Regular cardiac myocyte (primary cell): ENCODE measurements around the gene RLBP1. TPM values are rescaled to one million over a fixed set of nuclear protein-coding genes. Genes with fewer than 3 reads are reported as not detected.

Experiments used
- total RNA-seq: library from RNA; depleted of rRNA; stranded (reverse); fragments of >200 nt; gene quantifications from 2 replicates; pipeline ENCODE4 v1.2.3, GENCODE V29; 2014

Gene RLBP1
- not detected in 2 replicates for total RNA-seq

DNA sequence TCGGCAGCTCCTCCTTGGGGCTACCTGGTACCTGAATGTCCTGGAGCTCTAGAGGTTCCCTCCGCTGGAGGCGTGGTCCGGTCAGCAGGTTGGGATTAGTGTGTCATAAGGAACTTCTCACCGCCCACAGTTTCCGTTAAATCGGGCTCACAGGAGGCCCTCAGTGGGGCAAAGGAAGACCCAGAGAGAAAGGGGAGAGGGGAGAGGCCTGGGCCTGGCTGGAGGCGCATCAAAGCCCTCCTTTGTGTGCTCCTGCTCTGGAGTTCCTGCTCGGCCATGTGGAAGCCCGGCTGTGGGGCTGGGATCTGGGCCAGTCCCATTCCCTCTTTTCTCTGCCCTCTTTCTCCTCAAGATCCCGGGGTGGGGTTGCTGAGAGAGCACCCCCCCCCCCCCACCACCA, at the start of gene RLBP1:
RLBP1 (minus strand) TSS at position 37 of the 400 bp plus-strand sequence. CDS start 2,604 bp downstream, outside the sequence.

DNA sequence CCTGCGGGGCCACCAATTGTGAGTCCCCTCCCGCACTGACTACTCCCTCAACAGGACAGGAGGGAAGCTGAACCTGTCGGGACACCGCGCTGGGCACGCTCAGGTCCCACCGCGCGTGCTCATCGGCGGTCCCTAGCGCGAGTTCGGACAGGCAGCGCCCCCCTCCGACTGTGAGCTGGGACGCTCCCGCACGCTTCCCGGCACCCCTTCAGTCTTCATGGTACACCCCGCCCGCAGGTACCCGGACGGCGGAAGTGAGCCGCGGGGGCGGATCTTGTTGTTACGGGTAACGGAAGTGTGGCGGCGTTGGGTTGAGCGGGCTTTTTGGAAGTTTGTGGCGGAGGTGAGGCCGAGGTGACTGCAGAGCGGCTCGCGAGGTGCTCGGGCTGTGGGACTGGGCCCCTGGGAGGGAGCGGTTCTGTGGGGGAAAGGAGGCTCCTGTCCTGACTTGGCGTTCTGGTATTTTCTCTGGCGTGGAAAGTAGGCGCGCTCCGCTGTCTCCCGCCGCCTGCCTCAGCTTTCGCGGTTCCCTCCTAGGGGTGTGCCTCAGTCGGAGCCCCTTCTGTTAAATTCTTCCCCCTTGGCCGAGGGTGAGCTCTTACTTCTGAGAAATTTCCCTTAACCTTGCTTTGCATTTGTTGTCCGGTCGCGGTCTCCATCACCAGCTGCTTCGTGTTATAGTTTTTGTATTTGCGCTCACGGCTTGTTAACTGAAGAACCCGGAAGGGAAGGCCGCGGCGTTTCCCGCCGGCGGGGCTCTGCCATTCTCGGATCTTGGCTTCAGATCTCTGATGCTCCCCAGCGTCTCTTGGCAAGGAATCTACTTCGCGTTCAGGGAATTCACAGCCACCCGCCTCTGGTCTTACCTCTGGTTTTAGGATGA, 22.6 kb upstream of the RLBP1 start, which contains the start of gene FANCI:
FANCI (plus strand) TSS at position 289 of the 883 bp plus-strand sequence. CDS start 3,669 bp downstream, outside the sequence.

Other genes starting within 250 kb of the RLBP1 start
- 47.5 and 72.7 TPM in 2 replicates for gene ABHD2, start 133.1 kb downstream of the RLBP1 start, total RNA-seq
- 12.7 and 43.5 TPM in 2 replicates for gene FANCI, start 22.4 kb upstream of the RLBP1 start, total RNA-seq
- 79.8 and 108 TPM in 2 replicates for gene POLG, start 113.2 kb upstream of the RLBP1 start, total RNA-seq